ENCODE measurements around the gene CAB39.

DNA sequence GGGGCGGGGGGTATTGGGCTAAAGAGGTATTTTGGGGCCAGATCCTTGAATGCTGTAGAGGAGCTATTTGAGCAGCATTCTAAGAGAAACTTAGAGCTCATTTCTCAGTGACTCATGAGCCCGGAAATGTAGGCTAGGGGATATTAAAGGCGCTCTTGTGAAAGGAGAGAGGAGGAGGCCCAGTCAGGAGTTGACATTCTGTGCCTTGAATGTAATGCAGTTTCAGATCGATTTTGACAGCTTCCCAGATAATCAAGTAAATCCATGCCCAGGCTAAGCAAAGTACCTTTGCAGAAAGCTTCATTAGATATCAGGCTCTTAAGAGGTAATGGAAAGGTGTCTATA lies 1.5 kb downstream of the CAB39 start:
- TF ChIP-seq, protein P1, sequence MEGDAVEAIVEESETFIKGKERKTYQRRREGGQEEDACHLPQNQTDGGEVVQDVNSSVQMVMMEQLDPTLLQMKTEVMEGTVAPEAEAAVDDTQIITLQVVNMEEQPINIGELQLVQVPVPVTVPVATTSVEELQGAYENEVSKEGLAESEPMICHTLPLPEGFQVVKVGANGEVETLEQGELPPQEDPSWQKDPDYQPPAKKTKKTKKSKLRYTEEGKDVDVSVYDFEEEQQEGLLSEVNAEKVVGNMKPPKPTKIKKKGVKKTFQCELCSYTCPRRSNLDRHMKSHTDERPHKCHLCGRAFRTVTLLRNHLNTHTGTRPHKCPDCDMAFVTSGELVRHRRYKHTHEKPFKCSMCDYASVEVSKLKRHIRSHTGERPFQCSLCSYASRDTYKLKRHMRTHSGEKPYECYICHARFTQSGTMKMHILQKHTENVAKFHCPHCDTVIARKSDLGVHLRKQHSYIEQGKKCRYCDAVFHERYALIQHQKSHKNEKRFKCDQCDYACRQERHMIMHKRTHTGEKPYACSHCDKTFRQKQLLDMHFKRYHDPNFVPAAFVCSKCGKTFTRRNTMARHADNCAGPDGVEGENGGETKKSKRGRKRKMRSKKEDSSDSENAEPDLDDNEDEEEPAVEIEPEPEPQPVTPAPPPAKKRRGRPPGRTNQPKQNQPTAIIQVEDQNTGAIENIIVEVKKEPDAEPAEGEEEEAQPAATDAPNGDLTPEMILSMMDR (IDR thresholded peaks at IDR 0.05 in 8 of 11, conservative IDR thresholded peaks at IDR 0.05 in 3 of 11) = no peak
- TF ChIP-seq POLR2AphosphoS5 (IDR thresholded peaks at IDR 0.05) (no peak), POLR2A (IDR thresholded peaks at IDR 0.05) (no peak)

Data from spleen (tissue), 7 donors.